ENCODE results near the gene PRR20E.
"Not testable (repeated sequence)": the region's sequence is repeated elsewhere in the genome, so short reads cannot be mapped to it uniquely, and the experiment has no call there.

Gene PRR20E

DNA sequence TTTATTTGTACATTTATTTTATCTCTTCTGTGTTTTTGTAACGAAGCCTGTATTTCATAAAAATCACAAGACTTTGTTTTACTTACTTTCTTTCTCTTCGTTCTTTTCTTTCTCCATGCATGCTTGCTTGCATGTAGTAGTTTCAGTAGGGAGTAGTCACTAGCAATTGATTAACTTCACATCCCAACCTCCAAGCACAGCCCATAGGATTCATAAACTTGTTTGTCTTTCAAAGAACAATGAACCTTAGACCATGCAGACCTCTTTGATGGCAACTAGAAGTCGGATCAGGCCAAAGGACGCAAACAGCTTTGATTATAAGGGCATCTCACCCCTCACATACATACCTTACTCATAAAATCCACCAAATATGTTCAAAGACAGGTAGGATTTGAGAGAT is 29.4 kb upstream of the PRR20E start:
- Histone ChIP-seq H4K12ac (ENCODE audit: low read depth, low read length) (no peak overlapping the region), H3K18ac (ENCODE audit: low read length) (no peak overlapping the region)

DNA sequence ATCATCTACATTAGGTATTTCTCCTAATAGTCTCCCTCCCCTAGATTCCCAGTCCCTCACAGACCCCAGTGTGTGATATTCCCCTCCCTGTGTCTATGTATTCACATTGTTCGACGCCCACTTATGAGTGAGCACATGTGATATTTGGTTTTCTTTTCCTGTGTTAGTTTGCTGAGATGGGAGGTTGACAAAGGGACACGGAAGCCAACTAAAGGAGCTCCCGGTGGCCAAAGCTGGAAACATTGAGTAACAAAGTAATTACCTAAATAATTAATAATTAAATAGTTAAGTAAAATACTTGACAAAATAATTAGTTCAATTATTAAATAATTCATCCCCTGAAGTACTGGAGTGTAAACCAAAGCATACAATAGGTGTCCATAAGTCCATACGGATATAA is 28.0 kb upstream of the PRR20E start:
- Histone ChIP-seq H2BK12ac (ENCODE audit: low read length) (no peak overlapping the region), H3K14ac (ENCODE audit: low read length) (no peak overlapping the region), H2AK5ac (ENCODE audit: low read length) (no peak overlapping the region), H2AFZ (ENCODE audit: insufficient read depth, low read length, poor library complexity) (no peak overlapping the region), H3K4me1 (ENCODE audit: control insufficient read depth in 1 of 2, insufficient read depth in 2 of 2, low read length in 2 of 2) (no peaks in the 10 kb centered on the region), H4K12ac (ENCODE audit: low read depth, low read length) (no peak overlapping the region), H3K36me3 (ENCODE audit: control insufficient read depth in 1 of 2, insufficient read depth in 2 of 2, low read length in 2 of 2) (no peaks in the 10 kb centered on the region), H3K4me3 (ENCODE audit: low read depth, low read length) (no peak overlapping the region), H2BK120ac (ENCODE audit: insufficient read depth, low read length, poor library complexity) (no peak overlapping the region), H3K9me3 (ENCODE audit: insufficient read depth, low read depth, low read length) (no peaks in the 10 kb centered on the region), H4K8ac (ENCODE audit: low read depth, low read length) (no peak overlapping the region), H3K9ac (ENCODE audit: low read length) (no peak overlapping the region), H3K79me1 (ENCODE audit: low read length) (no peaks in the 10 kb centered on the region), H3K4ac (ENCODE audit: low read depth, low read length) (no peak overlapping the region), H3K23ac (ENCODE audit: low read length) (no peak overlapping the region), H4K91ac (ENCODE audit: low read depth, low read length) (no peak overlapping the region), H3K27me3 (ENCODE audit: insufficient read depth, low read length) (no peaks in the 10 kb centered on the region), H3K18ac (ENCODE audit: low read length) (no peak overlapping the region), H2BK5ac (ENCODE audit: low read depth, low read length, poor library complexity) (no peak overlapping the region), H3K27ac (ENCODE audit: low read depth, low read length) (no peak overlapping the region), H3K79me2 (ENCODE audit: control insufficient read depth, insufficient read depth, low read length, poor library complexity) (no peaks in the 10 kb centered on the region), H3K4me2 (ENCODE audit: low read length) (no peak overlapping the region)
- WGBS (ENCODE audit: extremely low coverage, insufficient coverage, insufficient read length), result no CpG with 5 or more reads among the region's 5 CpGs
- no peak for DNase-seq

More for the DNA sequence above, 29.4 kb upstream of the PRR20E start:
- Histone ChIP-seq H3K79me1 (ENCODE audit: low read length) (no peaks in the 10 kb centered on the region), H3K79me2 (ENCODE audit: control insufficient read depth, insufficient read depth, low read length, poor library complexity) (no peaks in the 10 kb centered on the region), H3K27me3 (ENCODE audit: insufficient read depth, low read length) (no peaks in the 10 kb centered on the region), H2BK5ac (ENCODE audit: low read depth, low read length, poor library complexity) (no peak overlapping the region), H3K4me3 (ENCODE audit: low read depth, low read length) (no peak overlapping the region), H3K36me3 (ENCODE audit: control insufficient read depth in 1 of 2, insufficient read depth in 2 of 2, low read length in 2 of 2) (no peaks in the 10 kb centered on the region), H2BK12ac (ENCODE audit: low read length) (no peak overlapping the region), H3K9me3 (ENCODE audit: insufficient read depth, low read depth, low read length) (no peaks in the 10 kb centered on the region), H3K27ac (ENCODE audit: low read depth, low read length) (no peak overlapping the region), H2BK120ac (ENCODE audit: insufficient read depth, low read length, poor library complexity) (no peak overlapping the region), H2AK5ac (ENCODE audit: low read length) (no peak overlapping the region), H3K23ac (ENCODE audit: low read length) (no peak overlapping the region), H3K4me1 (ENCODE audit: control insufficient read depth in 1 of 2, insufficient read depth in 2 of 2, low read length in 2 of 2) (no peaks in the 10 kb centered on the region), H3K9ac (ENCODE audit: low read length) (no peak overlapping the region), H4K8ac (ENCODE audit: low read depth, low read length) (no peak overlapping the region), H3K4me2 (ENCODE audit: low read length) (no peak overlapping the region), H4K91ac (ENCODE audit: low read depth, low read length) (no peak overlapping the region), H2AFZ (ENCODE audit: insufficient read depth, low read length, poor library complexity) (no peak overlapping the region), H3K4ac (ENCODE audit: low read depth, low read length) (no peak overlapping the region), H3K14ac (ENCODE audit: low read length) (no peak overlapping the region)
- no CpG with 5 or more reads among the region's 4 CpGs for WGBS (ENCODE audit: extremely low coverage, insufficient coverage, insufficient read length)
- no peak for DNase-seq

DNA sequence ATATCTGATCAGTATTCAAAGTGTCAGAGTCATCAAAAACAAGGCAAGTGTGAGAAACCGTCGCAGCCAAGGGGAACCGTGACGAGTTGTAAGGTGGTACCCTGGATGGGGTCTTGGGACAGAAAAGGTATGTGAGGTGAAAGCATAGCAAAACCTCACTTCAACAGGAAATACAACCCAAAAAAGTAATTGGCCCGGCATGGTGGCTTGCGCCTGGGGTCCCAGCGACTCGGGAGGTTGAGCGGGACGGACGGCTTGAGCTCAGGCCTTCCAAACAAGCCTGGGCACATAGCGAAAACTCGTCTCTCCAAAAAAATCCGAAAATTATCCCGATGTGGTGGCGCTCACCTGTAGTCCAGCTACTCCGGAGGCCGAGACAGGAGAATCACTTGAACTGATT is 27.2 kb upstream of the PRR20E start:
- no CpG with 5 or more reads among the region's 18 CpGs for WGBS (ENCODE audit: extremely low coverage, insufficient coverage, insufficient read length)
- H3K23ac ChIP-seq (ENCODE audit: low read length); H2AFZ ChIP-seq (ENCODE audit: insufficient read depth, low read length, poor library complexity): not testable (repeated sequence)

DNA sequence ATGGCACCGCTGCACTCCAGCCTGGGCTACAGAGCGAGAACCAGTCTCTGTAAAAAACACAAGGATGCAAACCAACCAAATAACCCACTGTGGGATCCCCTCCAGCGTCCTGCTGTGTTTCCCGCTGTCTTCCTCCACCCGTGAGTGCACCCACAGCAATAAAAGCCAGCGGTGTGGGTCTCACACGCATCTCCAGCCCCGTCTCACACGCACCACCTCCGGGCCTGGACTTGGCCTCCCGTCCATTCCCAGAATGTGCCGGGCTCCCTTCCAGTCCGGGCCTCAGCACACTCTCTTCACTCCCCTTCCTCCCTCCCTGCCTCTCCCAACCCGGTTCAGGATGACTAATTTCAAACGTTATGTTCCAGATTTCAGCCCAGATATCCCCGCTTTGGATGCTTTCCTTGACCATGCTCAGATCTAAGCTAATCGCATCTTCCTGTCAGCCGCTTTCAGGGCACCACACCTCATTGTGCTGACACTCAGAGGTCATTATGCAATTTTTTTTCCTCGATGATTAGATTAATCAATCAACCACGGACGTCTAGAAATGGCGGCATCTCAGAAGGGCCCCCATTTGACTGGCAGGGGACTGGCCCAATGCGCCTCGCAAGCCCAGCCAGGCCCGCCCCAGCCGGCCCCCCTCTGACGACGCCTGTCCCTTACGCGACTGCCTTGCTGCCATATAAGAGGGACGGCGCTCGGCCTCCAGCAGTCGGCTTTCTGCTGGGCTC is 26.6 kb upstream of the PRR20E start, which contains the start of gene PRR20A:
PRR20A (plus strand) TSS at position 684 of the 734 bp plus-strand sequence. CDS start 387 bp downstream, outside the sequence.
- H3K14ac ChIP-seq (ENCODE audit: low read length); H2BK5ac ChIP-seq (ENCODE audit: low read depth, low read length, poor library complexity); H3K27me3 ChIP-seq (ENCODE audit: insufficient read depth, low read length); H2AK5ac ChIP-seq (ENCODE audit: low read length); H3K4me3 ChIP-seq (ENCODE audit: low read depth, low read length); H2BK120ac ChIP-seq (ENCODE audit: insufficient read depth, low read length, poor library complexity); H3K4me1 ChIP-seq (ENCODE audit: control insufficient read depth in 1 of 2, insufficient read depth in 2 of 2, low read length in 2 of 2); H3K23ac ChIP-seq (ENCODE audit: low read length); H2BK12ac ChIP-seq (ENCODE audit: low read length); H3K4me2 ChIP-seq (ENCODE audit: low read length); H3K9ac ChIP-seq (ENCODE audit: low read length); H4K8ac ChIP-seq (ENCODE audit: low read depth, low read length); H3K36me3 ChIP-seq (ENCODE audit: control insufficient read depth in 1 of 2, insufficient read depth in 2 of 2, low read length in 2 of 2); H2AFZ ChIP-seq (ENCODE audit: insufficient read depth, low read length, poor library complexity); H4K91ac ChIP-seq (ENCODE audit: low read depth, low read length); H3K79me2 ChIP-seq (ENCODE audit: control insufficient read depth, insufficient read depth, low read length, poor library complexity); H3K18ac ChIP-seq (ENCODE audit: low read length); H3K9me3 ChIP-seq (ENCODE audit: insufficient read depth, low read depth, low read length); H3K4ac ChIP-seq (ENCODE audit: low read depth, low read length); H4K12ac ChIP-seq (ENCODE audit: low read depth, low read length); DNase-seq; H3K79me1 ChIP-seq (ENCODE audit: low read length); H3K27ac ChIP-seq (ENCODE audit: low read depth, low read length): not testable (repeated sequence)
- no CpG with 5 or more reads among the region's 34 CpGs for WGBS (ENCODE audit: extremely low coverage, insufficient coverage, insufficient read length)

More for the DNA sequence above, 27.2 kb upstream of the PRR20E start:
- not testable (repeated sequence) for H3K4me2 ChIP-seq (ENCODE audit: low read length); H3K79me1 ChIP-seq (ENCODE audit: low read length); H3K18ac ChIP-seq (ENCODE audit: low read length); H3K36me3 ChIP-seq (ENCODE audit: control insufficient read depth in 1 of 2, insufficient read depth in 2 of 2, low read length in 2 of 2); H2AK5ac ChIP-seq (ENCODE audit: low read length); H3K27me3 ChIP-seq (ENCODE audit: insufficient read depth, low read length); H2BK12ac ChIP-seq (ENCODE audit: low read length); H2BK5ac ChIP-seq (ENCODE audit: low read depth, low read length, poor library complexity); H3K14ac ChIP-seq (ENCODE audit: low read length); H4K91ac ChIP-seq (ENCODE audit: low read depth, low read length); H3K9ac ChIP-seq (ENCODE audit: low read length); H3K9me3 ChIP-seq (ENCODE audit: insufficient read depth, low read depth, low read length); H3K4ac ChIP-seq (ENCODE audit: low read depth, low read length); H4K8ac ChIP-seq (ENCODE audit: low read depth, low read length); H3K4me1 ChIP-seq (ENCODE audit: control insufficient read depth in 1 of 2, insufficient read depth in 2 of 2, low read length in 2 of 2); H2BK120ac ChIP-seq (ENCODE audit: insufficient read depth, low read length, poor library complexity); H3K4me3 ChIP-seq (ENCODE audit: low read depth, low read length); H4K12ac ChIP-seq (ENCODE audit: low read depth, low read length); H3K27ac ChIP-seq (ENCODE audit: low read depth, low read length); DNase-seq; H3K79me2 ChIP-seq (ENCODE audit: control insufficient read depth, insufficient read depth, low read length, poor library complexity)
